ENCODE measurements around the gene PITX1. TPM values are rescaled to one million over a fixed set of nuclear protein-coding genes. Genes with fewer than 3 reads are reported as not detected.

Gene PITX1
- total and polyA plus RNA-seq, 2 donors (not counting 1 experiment from before 2014, with no cell fraction given): 0.13 TPM; not detected in 1

DNA sequence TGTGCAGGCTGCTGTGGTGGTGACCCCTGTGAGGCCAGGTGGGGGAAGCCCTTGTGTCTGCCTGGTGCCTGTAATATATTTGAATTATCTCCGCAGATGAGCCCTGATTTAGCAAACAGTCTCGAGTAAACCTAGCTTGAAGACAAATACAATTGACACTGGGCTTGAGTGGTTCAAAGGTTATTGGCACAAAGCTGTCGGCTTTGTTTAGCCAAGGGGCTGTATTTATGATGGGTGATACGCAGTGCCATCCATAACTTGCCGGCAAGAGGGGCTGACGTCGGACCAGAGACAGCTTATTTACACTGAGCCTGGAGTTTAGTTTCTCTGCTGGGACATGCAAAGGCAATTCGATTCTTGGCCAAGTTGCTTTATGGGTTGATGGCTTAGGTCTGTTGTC lies 20.0 kb upstream of the PITX1 start:
- peak overlapping the region; percentile 50 for H3K9ac ChIP-seq (ENCODE audit: low read length)
- peak overlapping the region; percentile 79 for H3K4me2 ChIP-seq (replicated peaks; ENCODE audit: low read depth, low read length, poor library complexity, severe bottlenecking)
- CTCF ChIA-PET: interaction anchor here (0.9 kb wide), 1 partner anchor 25 kb away, joined by 5 read pairs; no protein-coding TSS in a partner anchor
- H3K4me3 Mint-ChIP-seq: peak overlapping the region; percentile 85
- POLR2A ChIA-PET: no interaction called here
- H3K9me3 ChIP-seq (ENCODE audit: control extremely low read depth in 1 of 3, control insufficient read depth in 2 of 3, insufficient read depth in 1 of 3, low read length in 2 of 3): peaks cover 0 to 19% (median 0%) of the 10 kb centered on the region in 3 donors
- H3K4me1 Mint-ChIP-seq: peaks cover 57% of the 10 kb centered on the region
- peak overlapping the region; percentile 74 for H3K27ac Mint-ChIP-seq
- ATAC-seq (ENCODE audit: low read depth) (no peak), DNase-seq (no peak)
- H2AFZ ChIP-seq (ENCODE audit: insufficient read depth, low read depth, low read length, poor library complexity, severe bottlenecking): peak overlapping the region; percentile 53
- intact Hi-C loops (cut with micrococcal nuclease): loop anchor here (1.0 to 5.0 kb wide), 3 partner anchors 19 to 147 kb away; partner anchors contain the start of genes PCBD2 and PITX1
- no peaks in the 10 kb centered on the region for H3K79me2 ChIP-seq (ENCODE audit: control insufficient read depth, insufficient read depth, low read length)
- H3K36me3 ChIP-seq (replicated peaks in 1 of 2; ENCODE audit: control extremely low read depth in 1 of 2, control insufficient read depth in 1 of 2, extremely low read depth in 1 of 2, insufficient read depth in 2 of 2, low read length in 1 of 2): no peaks in the 10 kb centered on the region
- H4K20me1 ChIP-seq (ENCODE audit: control insufficient read depth, insufficient read depth, low read length, poor library complexity, severe bottlenecking): no peaks in the 10 kb centered on the region
- H3K27ac ChIP-seq (ENCODE audit: low read length in 2 of 2): peak overlapping the region; percentile 50 to 59
- no peaks in the 10 kb centered on the region for H3K9me3 Mint-ChIP-seq (ENCODE audit: insufficient read depth)
- H3K4me3 ChIP-seq (ENCODE audit: control extremely low read depth in 1 of 5, extremely low read depth in 1 of 5, insufficient read depth in 1 of 5, low read depth in 2 of 5, low read length in 4 of 5): peak overlapping the region in 1 of 5 experiments; percentile 27
- WGBS (ENCODE audit: insufficient coverage): 59% methylated on average over 8 of the region's 8 CpGs
- TF ChIP-seq EZH2 (IDR thresholded peaks at IDR 0.05; ENCODE audit: borderline replicate concordance, insufficient read depth, low read depth, low read length, poor library complexity, severe bottlenecking): no peak
- TF ChIP-seq, protein P1, sequence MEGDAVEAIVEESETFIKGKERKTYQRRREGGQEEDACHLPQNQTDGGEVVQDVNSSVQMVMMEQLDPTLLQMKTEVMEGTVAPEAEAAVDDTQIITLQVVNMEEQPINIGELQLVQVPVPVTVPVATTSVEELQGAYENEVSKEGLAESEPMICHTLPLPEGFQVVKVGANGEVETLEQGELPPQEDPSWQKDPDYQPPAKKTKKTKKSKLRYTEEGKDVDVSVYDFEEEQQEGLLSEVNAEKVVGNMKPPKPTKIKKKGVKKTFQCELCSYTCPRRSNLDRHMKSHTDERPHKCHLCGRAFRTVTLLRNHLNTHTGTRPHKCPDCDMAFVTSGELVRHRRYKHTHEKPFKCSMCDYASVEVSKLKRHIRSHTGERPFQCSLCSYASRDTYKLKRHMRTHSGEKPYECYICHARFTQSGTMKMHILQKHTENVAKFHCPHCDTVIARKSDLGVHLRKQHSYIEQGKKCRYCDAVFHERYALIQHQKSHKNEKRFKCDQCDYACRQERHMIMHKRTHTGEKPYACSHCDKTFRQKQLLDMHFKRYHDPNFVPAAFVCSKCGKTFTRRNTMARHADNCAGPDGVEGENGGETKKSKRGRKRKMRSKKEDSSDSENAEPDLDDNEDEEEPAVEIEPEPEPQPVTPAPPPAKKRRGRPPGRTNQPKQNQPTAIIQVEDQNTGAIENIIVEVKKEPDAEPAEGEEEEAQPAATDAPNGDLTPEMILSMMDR (IDR thresholded peaks at IDR 0.05): no peak
- H3K4me1 ChIP-seq (ENCODE audit: control insufficient read depth in 2 of 2, insufficient read depth in 2 of 2, low read length in 2 of 2): peaks cover 48 to 50% of the 10 kb centered on the region in 2 donors
- peaks cover 52% of the 10 kb centered on the region for H3K27me3 Mint-ChIP-seq
- peaks cover 0 to 52% (median 23%) of the 10 kb centered on the region in 4 experiments for H3K27me3 ChIP-seq (replicated peaks in 1 of 4; ENCODE audit: control extremely low read depth in 1 of 4, control insufficient read depth in 3 of 4, insufficient read depth in 4 of 4, low read length in 3 of 4)

DNA sequence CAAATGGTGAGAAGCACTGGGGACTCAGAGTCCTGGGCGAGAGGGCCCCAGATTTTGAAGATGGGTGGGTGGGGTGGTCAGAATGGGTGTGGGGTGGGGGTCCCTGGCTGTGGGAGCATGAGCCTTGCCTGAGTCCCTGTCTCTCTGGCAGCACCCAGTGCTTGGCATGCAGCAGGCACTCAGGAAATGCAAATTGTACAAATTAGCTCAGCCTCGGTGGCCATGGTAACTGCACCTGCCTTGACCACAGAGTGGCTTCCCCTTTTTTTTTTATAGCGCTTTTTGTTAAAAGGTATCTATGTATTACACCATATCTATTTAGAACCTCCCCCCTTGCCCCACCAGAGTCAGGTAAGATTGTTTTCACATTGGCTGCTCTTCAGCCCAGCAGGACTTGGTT lies 19.2 kb upstream of the PITX1 start:
- Histone ChIP-seq H3K79me2 (ENCODE audit: control insufficient read depth, insufficient read depth, low read length) (no peaks in the 10 kb centered on the region), H3K4me1 (ENCODE audit: control insufficient read depth in 2 of 2, insufficient read depth in 2 of 2, low read length in 2 of 2) (peaks cover 48 to 55% of the 10 kb centered on the region in 2 donors), H3K4me3 (ENCODE audit: control extremely low read depth in 1 of 5, extremely low read depth in 1 of 5, insufficient read depth in 1 of 5, low read depth in 2 of 5, low read length in 4 of 5) (peak overlapping the region in 3 of 5 experiments; percentile 9 to 48 (median 27)), H3K27ac (ENCODE audit: low read length in 2 of 2) (peak overlapping the region; percentile 29 to 50), H3K9me3 (ENCODE audit: control extremely low read depth in 1 of 3, control insufficient read depth in 2 of 3, insufficient read depth in 1 of 3, low read length in 2 of 3) (peaks cover 0 to 19% (median 0%) of the 10 kb centered on the region in 3 donors), H4K20me1 (ENCODE audit: control insufficient read depth, insufficient read depth, low read length, poor library complexity, severe bottlenecking) (no peaks in the 10 kb centered on the region), H3K27me3 (replicated peaks in 1 of 4; ENCODE audit: control extremely low read depth in 1 of 4, control insufficient read depth in 3 of 4, insufficient read depth in 4 of 4, low read length in 3 of 4) (peaks cover 0 to 53% (median 29%) of the 10 kb centered on the region in 4 experiments), H3K9ac (ENCODE audit: low read length) (peak overlapping the region; percentile 50), H2AFZ (ENCODE audit: insufficient read depth, low read depth, low read length, poor library complexity, severe bottlenecking) (peak overlapping the region; percentile 53), H3K4me2 (replicated peaks; ENCODE audit: low read depth, low read length, poor library complexity, severe bottlenecking) (peak overlapping the region; percentile 79), H3K36me3 (replicated peaks in 1 of 2; ENCODE audit: control extremely low read depth in 1 of 2, control insufficient read depth in 1 of 2, extremely low read depth in 1 of 2, insufficient read depth in 2 of 2, low read length in 1 of 2) (no peaks in the 10 kb centered on the region)
- peak; percentile 89 for ATAC-seq (ENCODE audit: low read depth)
- H3K27ac Mint-ChIP-seq: peak overlapping the region; percentile 74
- peak overlapping the region; percentile 85 for H3K4me3 Mint-ChIP-seq
- WGBS (ENCODE audit: insufficient coverage): 8% methylated on average over 1 of the region's 3 CpGs
- H3K9me3 Mint-ChIP-seq (ENCODE audit: insufficient read depth): no peaks in the 10 kb centered on the region
- intact Hi-C loops (cut with micrococcal nuclease): loop anchor here (1.0 to 5.0 kb wide), 3 partner anchors 18 to 146 kb away; partner anchors contain the start of genes PCBD2 and PITX1
- H3K27me3 Mint-ChIP-seq: peaks cover 53% of the 10 kb centered on the region
- ChIA-PET CTCF (interaction anchor here (0.7 to 1.6 kb wide), 4 partner anchors 18 to 1804 kb away, joined by 3 to 5 read pairs (median 4); no protein-coding TSS in a partner anchor), POLR2A (interaction anchor here (0.6 to 1.3 kb wide), 3 partner anchors 16 to 1940 kb away, joined by 3 to 4 read pairs (median 3); no protein-coding TSS in a partner anchor)
- peak; percentile 92 for DNase-seq
- TF ChIP-seq, protein P1 (IDR thresholded peaks at IDR 0.05): no peak
- no peak for TF ChIP-seq EZH2 (IDR thresholded peaks at IDR 0.05; ENCODE audit: borderline replicate concordance, insufficient read depth, low read depth, low read length, poor library complexity, severe bottlenecking)
- H3K4me1 Mint-ChIP-seq: peaks cover 57% of the 10 kb centered on the region
